GM19395 (cell line): ENCODE measurements around the gene ZYG11B.
A peak's percentile ranks its signal among the peaks of the same experiment; 100 is the strongest.
"Not testable (repeated sequence)": the region's sequence is repeated elsewhere in the genome, so short reads cannot be mapped to it uniquely, and the experiment has no call there.

ENCODE experiments used
- ATAC-seq: cut with Tn5 transposase; IDR thresholded peaks from one replicate; pipeline ENCODE4 v1.9.1; 2021; ENCODE audit warnings: mild to moderate bottlenecking, moderate library complexity; ENCODE audit not compliant: unreplicated experiment

Gene ZYG11B

GRCh38 chr1:52726265-52727113 lies at the start of gene ZYG11B:
ZYG11B (plus strand) TSS chr1:52726453; CDS start chr1:52726654, 201 bp downstream.
- peak; percentile 91 for ATAC-seq

GRCh38 chr1:52677076-52677806 lies 49.0 kb upstream of the ZYG11B start:
- no peak for ATAC-seq

DNA sequence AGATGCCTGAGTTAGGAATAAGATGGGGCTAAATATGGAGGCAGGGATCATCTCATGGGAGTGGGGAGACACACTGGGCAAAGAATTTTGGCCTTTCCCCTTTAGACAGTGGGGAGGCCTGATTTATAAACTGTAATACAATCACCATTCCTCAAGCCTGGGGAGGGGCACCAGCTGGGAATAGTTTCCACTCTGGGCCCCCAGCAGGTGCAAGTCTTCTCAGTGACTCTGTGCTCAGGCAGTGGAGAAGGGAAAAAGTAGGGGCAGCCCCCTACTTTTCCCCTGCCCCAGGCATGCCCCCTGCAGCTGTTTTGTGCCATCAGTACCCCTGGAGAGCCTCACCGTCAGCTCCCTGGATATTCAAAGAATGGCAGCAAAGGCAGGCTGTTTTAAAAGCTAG lies 47.2 kb upstream of the ZYG11B start:
- ATAC-seq: no peak

- no peak for ATAC-seq
These were observed 46.8 kb upstream of the ZYG11B start for GRCh38 chr1:52679498-52679897.

DNA sequence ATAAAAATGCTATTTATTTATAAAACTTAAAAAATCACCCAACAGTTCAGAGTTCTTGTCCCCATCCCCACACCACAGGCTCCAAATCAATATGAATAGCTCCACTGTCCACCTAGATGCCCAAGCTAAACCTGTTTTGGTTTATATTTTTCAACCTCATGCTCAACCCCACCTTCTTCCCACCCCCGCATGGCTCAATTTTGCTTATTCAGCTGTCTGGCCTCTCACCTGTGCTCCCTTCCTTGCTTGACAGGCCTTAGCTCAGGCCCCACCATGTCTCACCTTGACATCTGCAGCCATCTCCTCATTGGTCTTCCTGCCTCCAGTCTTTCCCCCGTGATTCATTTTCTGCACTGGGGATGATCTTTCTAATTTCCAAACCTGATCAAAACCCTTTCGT lies 45.9 kb upstream of the ZYG11B start:
- ATAC-seq: no peak

GRCh38 chr1:52681136-52681535 lies 45.1 kb upstream of the ZYG11B start:
- ATAC-seq: no peak

DNA sequence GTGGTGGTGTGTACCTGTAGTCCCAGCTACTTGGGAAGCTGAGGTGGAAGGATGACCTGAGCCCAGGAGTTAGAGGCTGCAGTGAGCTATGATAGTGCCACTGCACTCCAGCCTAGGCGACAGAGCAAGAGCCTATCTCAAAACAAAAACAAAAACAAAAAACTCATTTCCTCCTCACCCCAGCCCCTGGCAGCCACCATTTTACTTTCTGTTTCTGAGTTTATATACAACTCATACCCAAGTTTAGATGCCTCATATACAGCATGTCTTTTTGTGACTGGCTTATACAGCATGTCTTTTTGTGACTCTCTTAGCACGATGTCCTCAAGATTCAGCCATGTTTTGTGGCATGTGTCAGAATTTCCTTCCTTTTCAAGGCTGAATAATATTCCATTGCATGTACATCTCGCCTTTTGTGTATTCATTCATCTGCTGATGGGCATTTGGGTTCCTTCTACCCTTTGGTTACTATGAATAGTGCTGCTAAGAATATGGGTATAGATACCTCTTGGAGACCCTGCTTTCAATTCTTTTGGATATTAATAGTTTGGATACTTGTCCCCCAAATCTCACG lies 42.8 kb upstream of the ZYG11B start:
- no peak for ATAC-seq

GRCh38 chr1:52684545-52684944 lies 41.7 kb upstream of the ZYG11B start:
- ATAC-seq: no peak

- ATAC-seq: not testable (repeated sequence)
These were observed 39.9 kb upstream of the ZYG11B start for GRCh38 chr1:52686261-52686751.

DNA sequence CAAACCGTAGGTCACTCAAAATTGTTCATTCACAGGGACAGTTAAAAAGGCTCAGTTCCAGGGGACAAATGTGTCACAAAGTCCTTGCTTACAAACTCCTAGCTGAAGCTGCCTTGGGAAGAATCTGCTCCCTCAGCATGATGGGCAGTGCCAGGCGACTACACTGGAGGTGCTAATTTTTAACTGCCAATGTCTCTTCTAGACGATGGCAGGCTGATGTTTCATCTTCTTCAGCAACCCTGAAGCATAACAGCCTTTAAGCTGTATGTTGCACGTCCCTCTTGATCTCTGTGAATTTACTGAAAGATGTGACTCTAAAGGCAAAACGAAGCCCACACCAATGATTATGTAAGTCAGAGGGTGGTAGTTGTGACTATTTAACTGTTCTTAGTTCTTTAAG lies 39.4 kb upstream of the ZYG11B start:
- ATAC-seq: no peak

DNA sequence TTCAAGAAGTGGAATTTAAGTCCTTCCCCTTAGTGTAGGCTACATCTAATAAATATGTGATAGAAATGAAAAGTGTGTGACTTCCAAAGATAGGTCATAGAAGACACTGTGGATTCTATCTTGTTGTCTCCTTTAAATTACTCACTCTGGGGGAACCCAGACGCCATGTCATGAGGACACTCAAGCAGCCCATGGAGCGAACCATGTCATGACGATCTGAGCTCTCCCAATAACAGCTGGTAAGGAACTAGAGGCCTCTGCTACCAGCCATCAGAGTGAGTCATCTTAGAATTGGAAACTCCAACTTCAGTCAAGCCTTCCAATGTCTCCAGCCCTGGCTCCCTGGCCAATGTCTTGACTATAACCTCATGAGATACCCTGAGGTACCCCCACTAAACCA lies 34.4 kb upstream of the ZYG11B start:
- ATAC-seq: no peak

DNA sequence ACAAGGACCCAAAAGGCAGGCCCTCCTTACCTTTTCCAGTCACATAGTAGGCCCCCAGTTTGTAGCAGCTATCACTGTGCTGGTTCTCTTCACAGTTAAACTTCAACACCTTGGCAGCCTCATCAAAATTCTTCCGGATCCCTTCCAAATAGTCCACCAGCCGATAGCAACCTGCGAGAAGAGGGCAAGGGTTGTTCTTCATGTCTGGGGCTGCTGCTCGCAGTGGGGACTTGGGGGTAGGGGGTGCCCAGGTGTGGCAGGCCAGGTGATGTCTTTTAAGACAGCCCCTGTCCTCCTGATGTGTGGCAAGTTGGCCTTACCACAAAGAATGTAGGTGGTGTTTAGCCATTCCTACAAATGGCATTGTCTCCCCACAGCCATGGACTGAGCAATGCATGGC lies 33.6 kb upstream of the ZYG11B start:
- no peak for ATAC-seq

GRCh38 chr1:52693351-52693750 lies 32.9 kb upstream of the ZYG11B start:
- not testable (repeated sequence) for ATAC-seq

- ATAC-seq: no peak
These were observed 32.4 kb upstream of the ZYG11B start for GRCh38 chr1:52693843-52694242.

DNA sequence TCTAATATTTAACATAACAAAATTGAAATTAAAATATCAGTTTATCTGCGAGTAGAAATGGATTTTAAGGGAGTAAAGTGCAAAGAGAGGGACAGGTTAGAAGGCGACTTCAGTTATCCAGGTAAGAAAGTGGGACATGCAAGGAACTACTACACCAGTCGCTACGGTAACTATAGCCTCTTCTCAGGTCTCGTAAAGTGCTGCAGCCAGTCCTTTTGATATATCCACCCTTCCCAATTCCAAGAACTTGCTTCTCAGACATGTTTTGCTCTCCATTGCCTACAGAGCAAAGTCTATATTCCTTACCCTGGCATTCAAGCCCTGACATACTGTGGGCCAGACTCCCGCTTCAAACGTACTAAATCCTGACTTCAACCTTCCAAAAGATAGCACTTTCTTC lies 30.6 kb upstream of the ZYG11B start:
- ATAC-seq: no peak

DNA sequence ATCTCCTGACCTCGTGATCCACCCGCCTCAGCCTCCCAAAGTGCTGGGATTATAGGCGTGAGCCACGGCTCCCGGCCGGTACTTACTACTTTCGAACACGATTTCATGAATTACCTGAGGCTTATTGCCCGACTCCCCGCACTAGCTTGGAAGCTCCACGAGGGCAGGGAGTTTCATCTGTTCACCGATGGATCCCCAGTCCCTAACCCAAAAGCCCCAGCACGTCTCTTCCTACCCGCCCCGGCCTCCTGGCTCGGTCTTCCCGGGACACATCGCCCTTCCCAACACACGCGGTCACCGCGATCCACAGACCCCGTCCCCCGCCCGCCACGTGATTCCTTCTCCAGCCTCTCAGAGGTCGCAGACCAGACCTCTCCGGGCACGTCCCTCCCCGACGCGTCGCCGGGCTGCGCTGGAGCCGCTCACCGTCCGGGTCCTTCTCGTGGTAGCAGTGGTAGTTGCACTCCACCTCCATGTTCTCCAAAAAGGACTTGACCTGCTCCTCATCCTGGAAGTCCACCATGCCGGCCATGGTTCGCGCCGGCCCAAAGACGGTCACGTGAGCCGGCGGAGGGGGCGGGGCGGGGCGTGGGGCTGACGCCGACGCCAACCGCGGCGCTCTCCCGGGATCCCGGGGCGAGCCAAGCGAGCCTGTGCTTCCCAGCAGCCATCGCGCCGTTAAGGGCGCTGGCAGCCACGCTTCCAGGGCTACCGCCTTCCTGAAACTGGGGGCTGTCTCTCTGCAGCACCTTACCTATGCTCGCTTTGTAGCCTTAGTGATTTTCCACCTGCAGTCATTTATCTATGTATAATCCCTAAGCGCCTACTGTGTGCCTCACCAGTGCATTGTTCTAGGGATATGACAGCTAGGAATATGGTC lies 28.2 kb upstream of the ZYG11B start, which contains the start of gene COA7:
Gene COA7, minus strand, starts transcription at position 553 of the 880 bp plus-strand sequence. Its CDS starts 21 bp downstream, at position 532.
- peak; percentile 50 for ATAC-seq

DNA sequence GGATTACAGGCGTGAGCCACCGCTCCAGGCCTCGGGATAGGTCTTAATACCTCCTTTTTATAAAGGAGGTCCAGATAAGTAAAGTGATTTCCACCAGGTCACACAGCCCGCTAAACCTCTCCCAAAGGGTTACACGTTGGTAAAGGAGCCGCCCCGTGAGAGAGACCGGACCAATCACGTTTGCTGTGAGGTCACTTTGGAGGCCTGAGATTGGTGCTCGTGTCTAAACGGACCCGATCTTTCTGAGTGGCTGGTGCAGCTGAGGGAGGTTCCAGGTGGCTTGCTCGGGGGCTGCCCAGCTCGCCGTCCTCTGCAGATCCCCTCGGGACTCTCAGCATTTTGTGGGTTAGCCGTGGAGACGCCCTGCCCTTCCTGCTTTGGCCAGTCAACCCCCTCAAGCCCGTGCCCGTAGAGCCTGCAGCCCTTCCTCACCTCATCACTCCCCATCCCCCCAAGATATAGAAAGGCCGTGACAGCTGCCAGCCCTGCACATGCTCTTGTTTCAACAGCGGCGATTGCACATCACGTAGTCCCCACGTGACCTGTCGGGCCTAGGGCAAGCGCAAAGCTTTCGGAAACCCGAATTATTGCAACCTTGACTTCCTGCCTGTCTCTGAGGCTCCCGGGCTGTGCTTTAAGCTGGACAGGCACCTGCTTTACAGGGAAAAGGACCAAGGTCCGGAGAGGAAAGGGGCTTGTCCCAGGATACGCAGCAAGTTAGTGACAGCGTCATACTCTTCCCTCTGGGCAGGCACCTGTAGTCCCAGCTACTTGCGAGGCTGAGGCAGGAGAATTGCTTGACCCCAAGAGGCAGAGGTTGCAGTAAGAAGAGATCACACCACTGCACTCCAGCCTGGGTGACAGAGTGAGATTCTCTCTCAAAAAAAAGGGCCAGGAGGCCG lies 23.1 kb upstream of the ZYG11B start:
- ATAC-seq: peak; percentile 91

GRCh38 chr1:52706136-52706670 lies 20.1 kb upstream of the ZYG11B start:
- ATAC-seq: no peak
